IMR-90 (cell line): ENCODE results near the gene APOBEC3H. TPM values are rescaled to one million over a fixed set of nuclear protein-coding genes. Genes with fewer than 3 reads are reported as not detected.

Experiments used
- ATAC-seq: fragments of 200-7000 bp; cut with Tn5 transposase; 2 replicates; pipeline ENCODE4 v1.9.1; 2020; ENCODE audit warnings: low read depth, mild to moderate bottlenecking, moderate library complexity
- BruUV-seq: library from RNA; stranded (reverse); fragments of 400-500 nt; replicated peaks from 2 replicates; lab custom pipeline; 2021; lab: Mats Ljungman, UMichigan
- CTCF ChIA-PET: fragments of 300-600 bp; formaldehyde crosslinking; extraction: SDS; loops from one replicate; lab custom pipeline; 2021; ENCODE audit warnings: antibody characterized with exemption; lab: Yijun Ruan, JAX
- POLR2A ChIA-PET: fragments of 300-600 bp; sonication (Branson Sonifier 250); formaldehyde crosslinking; loops from one replicate; lab custom pipeline; 2022; ENCODE audit warnings: antibody characterized with exemption; ENCODE audit not compliant: unreplicated experiment; lab: Charles Lee
- DNase-seq: peaks from one replicate; pipeline ENCODE4 v3.0.0; 2013
- H2AFZ ChIP-seq: replicated peaks from 2 replicates; pipeline ENCODE3; 2013; ENCODE audit warnings: low read length, mild to moderate bottlenecking; ENCODE audit not compliant: poor library complexity
- H2AK5ac ChIP-seq: 2 replicates; pipeline ENCODE4 v1.6.1; 2013; ENCODE audit warnings: low read depth, low read length, inconsistent platforms
- H2AK9ac ChIP-seq: replicated peaks from 2 replicates; pipeline ENCODE3; 2013; ENCODE audit warnings: mild to moderate bottlenecking, low read depth, low read length, moderate library complexity; ENCODE audit not compliant: poor library complexity
- H2BK120ac ChIP-seq: 2 replicates; pipeline ENCODE4 v1.6.1; 2013; ENCODE audit warnings: low read depth, low read length, inconsistent platforms
- H2BK15ac ChIP-seq: 3 replicates; pipeline ENCODE4 v1.6.1; 2013; ENCODE audit warnings: low read depth, low read length, inconsistent platforms
- H2BK20ac ChIP-seq: 2 replicates; pipeline ENCODE4 v1.6.1; 2013; ENCODE audit warnings: low read depth, mild to moderate bottlenecking, inconsistent platforms, low read length, moderate library complexity
- H2BK5ac ChIP-seq: 2 replicates; pipeline ENCODE4 v1.6.1; 2013; ENCODE audit warnings: mild to moderate bottlenecking, low read depth, low read length, inconsistent platforms; ENCODE audit not compliant: poor library complexity, severe bottlenecking
- H3K14ac ChIP-seq: replicated peaks from 2 replicates; pipeline ENCODE4 v1.6.1; 2013; ENCODE audit warnings: low read depth, low read length, inconsistent platforms
- H3K18ac ChIP-seq: 2 replicates; pipeline ENCODE4 v1.6.1; 2013; ENCODE audit warnings: low read depth, low read length, control low read depth
- H3K23ac ChIP-seq: 2 replicates; pipeline ENCODE4 v1.6.1; 2013; ENCODE audit warnings: low read depth, low read length, inconsistent platforms
- H3K27ac ChIP-seq: 2 replicates; pipeline ENCODE4 v1.5.1; 2013; ENCODE audit warnings: mild to moderate bottlenecking, control low read depth, low read length; ENCODE audit not compliant: insufficient read depth
- H3K27me3 ChIP-seq: 2 replicates; pipeline ENCODE4 v1.6.1; 2013; ENCODE audit warnings: low read length; ENCODE audit not compliant: control insufficient read depth, insufficient read depth
- H3K36me3 ChIP-seq: 2 replicates; pipeline ENCODE4 v1.6.1; 2013; ENCODE audit warnings: low read length, mixed read lengths; ENCODE audit not compliant: control insufficient read depth, insufficient read depth
- H3K4ac ChIP-seq: 2 replicates; pipeline ENCODE4 v1.6.1; 2013; ENCODE audit warnings: low read depth, low read length, inconsistent platforms
- H3K4me1 ChIP-seq: 2 replicates; pipeline ENCODE4 v1.6.1; 2013; ENCODE audit warnings: low read length, mixed read lengths; ENCODE audit not compliant: control insufficient read depth, insufficient read depth
- H3K4me2 ChIP-seq: 2 replicates; pipeline ENCODE4 v1.6.1; 2013; ENCODE audit warnings: low read depth, mild to moderate bottlenecking, control low read depth, low read length, moderate library complexity
- H3K4me3 ChIP-seq: 2 replicates; pipeline ENCODE4 v1.5.1; 2013; ENCODE audit warnings: low read depth, mild to moderate bottlenecking, control low read depth, low read length, moderate library complexity; ENCODE audit not compliant: insufficient read depth
- H3K56ac ChIP-seq: 2 replicates; pipeline ENCODE4 v1.6.1; 2013; ENCODE audit warnings: low read length, inconsistent platforms; ENCODE audit not compliant: insufficient read depth; ENCODE audit errors: extremely low read depth
- H3K79me1 ChIP-seq, 2 experiments: 2 replicates each; pipeline ENCODE4 v1.6.1; 2013; ENCODE audit warnings: low read length in 2 of 2, inconsistent platforms in 1 of 2, low read depth in 1 of 2
- H3K9ac ChIP-seq: 2 replicates; pipeline ENCODE4 v1.6.1; 2013; ENCODE audit warnings: low read depth, low read length, control low read depth
- H3K9me1 ChIP-seq: 2 replicates; pipeline ENCODE4 v1.6.1; 2013; ENCODE audit warnings: low read length, inconsistent platforms; ENCODE audit not compliant: insufficient read depth
- H3K9me3 ChIP-seq: 2 replicates; pipeline ENCODE4 v1.6.1; 2013; ENCODE audit warnings: low read length; ENCODE audit not compliant: control insufficient read depth, insufficient read depth
- H4K20me1 ChIP-seq: 2 replicates; pipeline ENCODE4 v1.6.1; 2013; ENCODE audit warnings: low read length, inconsistent platforms; ENCODE audit not compliant: insufficient read depth
- H4K5ac ChIP-seq: 2 replicates; pipeline ENCODE4 v1.6.1; 2013; ENCODE audit warnings: mild to moderate bottlenecking, low read depth, low read length, control low read depth
- H4K8ac ChIP-seq, 2 experiments: 2 replicates each; pipeline ENCODE4 v1.6.1; 2013; ENCODE audit warnings: low read depth in 2 of 2, low read length in 2 of 2, control low read depth in 1 of 2, inconsistent platforms in 1 of 2
- H4K91ac ChIP-seq: 2 replicates; pipeline ENCODE4 v1.6.1; 2013; ENCODE audit warnings: low read depth, low read length, inconsistent platforms; ENCODE audit not compliant: insufficient read depth
- BHLHE40 ChIP-seq: fragments of 150-350 bp; IDR thresholded peaks from 2 replicates; pipeline ENCODE4 v1.6.1; 2016; ENCODE audit warnings: mild to moderate bottlenecking, low read depth, low read length
- CEBPB ChIP-seq: IDR thresholded peaks from 2 replicates; pipeline ENCODE4 v1.6.1; 2012; ENCODE audit warnings: low read depth, low read length, improper control_type of control experiment
- CHD1 ChIP-seq: IDR thresholded peaks from 2 replicates; pipeline ENCODE4 v1.6.1; 2012; ENCODE audit warnings: low read depth, low read length, improper control_type of control experiment
- FOS ChIP-seq: fragments of 150-350 bp; IDR thresholded peaks from 2 replicates; pipeline ENCODE4 v1.6.1; 2016; ENCODE audit warnings: low read depth, low read length
- MAFK ChIP-seq: IDR thresholded peaks from 2 replicates; pipeline ENCODE4 v1.6.1; 2012; ENCODE audit warnings: low read depth, low read length, improper control_type of control experiment
- MAZ ChIP-seq: IDR thresholded peaks from 2 replicates; pipeline ENCODE4 v1.6.1; 2012; ENCODE audit warnings: low read depth, mild to moderate bottlenecking, low read length, improper control_type of control experiment, moderate library complexity, borderline replicate concordance
- MXI1 ChIP-seq: IDR thresholded peaks from 2 replicates; pipeline ENCODE4 v1.6.1; 2012; ENCODE audit warnings: low read depth, mild to moderate bottlenecking, low read length, moderate library complexity, borderline replicate concordance
- NFE2L2 ChIP-seq: fragments of 150-350 bp; IDR thresholded peaks from 2 replicates; pipeline ENCODE4 v1.6.1; 2016; ENCODE audit warnings: low read depth, mild to moderate bottlenecking, low read length
- POLR2A ChIP-seq: IDR thresholded peaks from 2 replicates; pipeline ENCODE4 v1.6.1; 2012; ENCODE audit warnings: mild to moderate bottlenecking, low read depth, low read length
- RAD21 ChIP-seq: IDR thresholded peaks from 2 replicates; pipeline ENCODE4 v1.6.1; 2012; ENCODE audit warnings: low read length, improper control_type of control experiment
- RCOR1 ChIP-seq: IDR thresholded peaks from 2 replicates; pipeline ENCODE4 v1.6.1; 2012; ENCODE audit warnings: mild to moderate bottlenecking, low read length, improper control_type of control experiment; ENCODE audit not compliant: insufficient replicate concordance
- RFX5 ChIP-seq: IDR thresholded peaks from 2 replicates; pipeline ENCODE4 v1.8.0; 2012; ENCODE audit warnings: low read depth, mild to moderate bottlenecking, low read length, moderate library complexity
- SMC3 ChIP-seq: fragments of 150-350 bp; IDR thresholded peaks from 2 replicates; pipeline ENCODE4 v1.6.1; 2016; ENCODE audit warnings: low read depth, mild to moderate bottlenecking, antibody characterized with exemption, low read length, moderate library complexity
- WGBS, 2 experiments: methylation state at CpG; one replicate each; pipeline versions ENCODE4 v1.1.5 to v1.1.7; 2013; ENCODE audit warnings: missing lambda C conversion rate in 2 of 2; ENCODE audit not compliant: insufficient read length in 1 of 2; ENCODE audit errors: extremely low coverage in 2 of 2; 5-methylcytosine and 5-hydroxymethylcytosine counted together
- dilution Hi-C: fragments of 300-500 bp; cut with HindIII; formaldehyde crosslinking; loops from one replicate; pipeline ENCODE4 v1.14.3; 2018; ENCODE audit warnings: low sequenced_read_pairs; ENCODE audit not compliant: unreplicated experiment
- in situ Hi-C: fragments of 300-500 bp; cut with MboI; formaldehyde crosslinking; loops from 3 replicates; pipeline ENCODE4 v1.14.3; 2019; ENCODE audit warnings: low sequenced_read_pairs, inconsistent platforms, mixed read lengths
- intact Hi-C: fragments of 100-400 bp; cut with micrococcal nuclease; formaldehyde crosslinking; loops from 2 replicates; pipeline ENCODE4 v1.10.0; 2022
- polyA plus RNA-seq, 3 experiments: library from polyadenylated mRNA; depleted of rRNA; stranded (reverse); fragments of >200 nt; gene quantifications; 2 replicates each; pipeline ENCODE4 v1.2.3, GENCODE V29; 2012; ENCODE audit warnings: low replicate concordance in 1 of 3
- total RNA-seq: library from RNA; depleted of rRNA; stranded (reverse); fragments of >200 nt; gene quantifications from 2 replicates; pipeline ENCODE4 v1.2.3, GENCODE V29; 2012
- TF ChIP-seq, protein P1 (sequence below): fragments of 150-350 bp; IDR thresholded peaks from 2 replicates; pipeline ENCODE4 v1.6.1; 2016; ENCODE audit warnings: low read depth, mild to moderate bottlenecking, low read length, moderate library complexity, borderline replicate concordance
- TF ChIP-seq, protein P2 (sequence below): conservative IDR thresholded peaks from 2 replicates; pipeline ENCODE4 v1.5.1; 2012; ENCODE audit warnings: mild to moderate bottlenecking, low read depth, low read length, improper control_type of control experiment
- TF ChIP-seq, protein P3 (sequence below): fragments of 150-350 bp; IDR thresholded peaks from 2 replicates; pipeline ENCODE4 v1.6.1; 2017; ENCODE audit warnings: mild to moderate bottlenecking, antibody characterized with exemption, low read length, low read depth

Gene APOBEC3H
- total and polyA plus RNA-seq, 2 of the 4 experiments (the other 2 are of a cell fraction): 0.18 TPM; not detected in 1

DNA sequence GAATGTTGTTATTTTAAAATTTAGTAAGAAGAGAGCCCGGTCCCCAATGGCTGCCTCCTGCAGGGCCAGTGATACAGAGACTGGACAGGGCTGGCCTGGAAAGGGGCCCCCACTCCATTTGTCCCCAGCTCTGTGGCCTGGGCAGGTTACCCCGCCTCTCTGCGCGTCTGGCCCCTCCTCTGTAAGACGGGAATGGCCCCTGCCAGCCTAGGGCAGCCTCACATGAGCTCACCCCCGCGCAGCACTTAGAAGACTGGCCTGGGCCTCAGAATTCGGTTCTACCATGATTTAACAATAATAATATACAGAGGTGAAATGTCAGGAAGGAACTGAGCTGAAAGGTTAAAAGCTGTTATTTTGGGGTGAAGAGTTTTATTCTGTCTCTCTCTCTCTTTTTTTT is 18.7 kb upstream of the APOBEC3H start:
- no peak overlapping the region for H3K23ac ChIP-seq

More for the DNA sequence above, 18.7 kb upstream of the APOBEC3H start:
- H4K20me1 ChIP-seq: no peaks in the 10 kb centered on the region
- H2AK9ac ChIP-seq: no peak overlapping the region
- ChIA-PET CTCF (no interaction called here), POLR2A (no interaction called here)
- H3K4me3 ChIP-seq: no peak overlapping the region
- in situ Hi-C loops (no loop called here), dilution Hi-C loops (no loop called here), intact Hi-C loops (no loop called here)
- no peak for TF ChIP-seq POLR2A
- no peak for TF ChIP-seq CHD1
- no peak for TF ChIP-seq RFX5
- no peak for TF ChIP-seq CEBPB
- no peak for TF ChIP-seq RCOR1
- no peak for TF ChIP-seq MAFK
- TF ChIP-seq, protein P1, sequence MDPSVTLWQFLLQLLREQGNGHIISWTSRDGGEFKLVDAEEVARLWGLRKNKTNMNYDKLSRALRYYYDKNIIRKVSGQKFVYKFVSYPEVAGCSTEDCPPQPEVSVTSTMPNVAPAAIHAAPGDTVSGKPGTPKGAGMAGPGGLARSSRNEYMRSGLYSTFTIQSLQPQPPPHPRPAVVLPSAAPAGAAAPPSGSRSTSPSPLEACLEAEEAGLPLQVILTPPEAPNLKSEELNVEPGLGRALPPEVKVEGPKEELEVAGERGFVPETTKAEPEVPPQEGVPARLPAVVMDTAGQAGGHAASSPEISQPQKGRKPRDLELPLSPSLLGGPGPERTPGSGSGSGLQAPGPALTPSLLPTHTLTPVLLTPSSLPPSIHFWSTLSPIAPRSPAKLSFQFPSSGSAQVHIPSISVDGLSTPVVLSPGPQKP: no peak
- TF ChIP-seq FOS: no peak
- TF ChIP-seq, protein P2, sequence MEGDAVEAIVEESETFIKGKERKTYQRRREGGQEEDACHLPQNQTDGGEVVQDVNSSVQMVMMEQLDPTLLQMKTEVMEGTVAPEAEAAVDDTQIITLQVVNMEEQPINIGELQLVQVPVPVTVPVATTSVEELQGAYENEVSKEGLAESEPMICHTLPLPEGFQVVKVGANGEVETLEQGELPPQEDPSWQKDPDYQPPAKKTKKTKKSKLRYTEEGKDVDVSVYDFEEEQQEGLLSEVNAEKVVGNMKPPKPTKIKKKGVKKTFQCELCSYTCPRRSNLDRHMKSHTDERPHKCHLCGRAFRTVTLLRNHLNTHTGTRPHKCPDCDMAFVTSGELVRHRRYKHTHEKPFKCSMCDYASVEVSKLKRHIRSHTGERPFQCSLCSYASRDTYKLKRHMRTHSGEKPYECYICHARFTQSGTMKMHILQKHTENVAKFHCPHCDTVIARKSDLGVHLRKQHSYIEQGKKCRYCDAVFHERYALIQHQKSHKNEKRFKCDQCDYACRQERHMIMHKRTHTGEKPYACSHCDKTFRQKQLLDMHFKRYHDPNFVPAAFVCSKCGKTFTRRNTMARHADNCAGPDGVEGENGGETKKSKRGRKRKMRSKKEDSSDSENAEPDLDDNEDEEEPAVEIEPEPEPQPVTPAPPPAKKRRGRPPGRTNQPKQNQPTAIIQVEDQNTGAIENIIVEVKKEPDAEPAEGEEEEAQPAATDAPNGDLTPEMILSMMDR: no peak
- no peak for TF ChIP-seq RAD21
- no peak for TF ChIP-seq MAZ
- no peak for TF ChIP-seq MXI1
- TF ChIP-seq BHLHE40: no peak
- no peak for TF ChIP-seq NFE2L2
- TF ChIP-seq, protein P3, sequence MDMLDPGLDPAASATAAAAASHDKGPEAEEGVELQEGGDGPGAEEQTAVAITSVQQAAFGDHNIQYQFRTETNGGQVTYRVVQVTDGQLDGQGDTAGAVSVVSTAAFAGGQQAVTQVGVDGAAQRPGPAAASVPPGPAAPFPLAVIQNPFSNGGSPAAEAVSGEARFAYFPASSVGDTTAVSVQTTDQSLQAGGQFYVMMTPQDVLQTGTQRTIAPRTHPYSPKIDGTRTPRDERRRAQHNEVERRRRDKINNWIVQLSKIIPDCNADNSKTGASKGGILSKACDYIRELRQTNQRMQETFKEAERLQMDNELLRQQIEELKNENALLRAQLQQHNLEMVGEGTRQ: no peak
- no peak for TF ChIP-seq SMC3
- no peak overlapping the region for H2BK20ac ChIP-seq
- no peak overlapping the region for H3K4me2 ChIP-seq
- H3K79me1 ChIP-seq: peaks cover 0 to 7% of the 10 kb centered on the region in 2 experiments; a peak in 1 of 4 replicates
- H3K4ac ChIP-seq: no peak overlapping the region
- no peak overlapping the region for H2BK5ac ChIP-seq
- no peak overlapping the region for H2BK120ac ChIP-seq
- no peak overlapping the region for H4K5ac ChIP-seq
- no peak for DNase-seq
- no peaks in the 10 kb centered on the region; the same call in 1 of the 2 replicates for H3K36me3 ChIP-seq
- no CpG with 5 or more reads among the region's 8 CpGs for WGBS, 2 experiments
- H3K4me1 ChIP-seq: peaks cover 4% of the 10 kb centered on the region
- no peak for ATAC-seq
- no peaks in the 10 kb centered on the region for H3K27me3 ChIP-seq
- no peak overlapping the region for H3K9ac ChIP-seq
- no TSS peak for BruUV-seq
- no peak overlapping the region for H4K91ac ChIP-seq
- H3K9me1 ChIP-seq: no peaks in the 10 kb centered on the region
- H2AFZ ChIP-seq: no peak overlapping the region
- H3K18ac ChIP-seq: no peak overlapping the region
- no peaks in the 10 kb centered on the region for H3K9me3 ChIP-seq
- no peak overlapping the region for H3K56ac ChIP-seq
- no peak overlapping the region for H2BK15ac ChIP-seq
- no peak overlapping the region for H3K14ac ChIP-seq
- H4K8ac ChIP-seq: no peak overlapping the region
- H3K27ac ChIP-seq: no peak overlapping the region
- no peak overlapping the region for H2AK5ac ChIP-seq
